Activated CD8-positive, alpha-beta T cell treated with anti-CD3 and anti-CD28 coated beads, Interleukin-2, amount 10 ng/mL, durations not matched to agents 7 days and 5 days (primary cell): ENCODE results near the gene OR5D13. TPM values are rescaled to one million over a fixed set of nuclear protein-coding genes. Genes with fewer than 3 reads are reported as not detected.

ENCODE experiments used
- ATAC-seq: fragments of 150-1000 bp; cut with Tn5 transposase; one replicate; pipeline ENCODE4 v1.10.0; 2021; ENCODE audit warnings: moderate library complexity
- CTCF ChIA-PET: fragments of 350-600 bp; sonication (Branson Sonifier 250); formaldehyde crosslinking; loops from one replicate; lab custom pipeline; 2021; ENCODE audit warnings: antibody characterized with exemption; lab: Charles Lee
- POLR2A ChIA-PET: fragments of 350-600 bp; sonication (Branson Sonifier 250); formaldehyde crosslinking; loops from one replicate; lab custom pipeline; 2021; ENCODE audit warnings: antibody characterized with exemption; lab: Charles Lee
- DNase-seq: peaks from one replicate; pipeline ENCODE4 v3.0.0-alpha.2; 2020
- H3K27ac Mint-ChIP-seq: one replicate; pipeline ENCODE4 v1.8.0; 2021; ENCODE audit warnings: mild to moderate bottlenecking, mixed read lengths
- H3K27me3 Mint-ChIP-seq: one replicate; pipeline ENCODE4 v1.8.0; 2021; ENCODE audit warnings: low read depth, mixed read lengths
- H3K36me3 Mint-ChIP-seq: one replicate; pipeline ENCODE4 v1.8.0; 2021; ENCODE audit warnings: low read depth, mixed read lengths
- H3K4me1 Mint-ChIP-seq: one replicate; pipeline ENCODE4 v1.8.0; 2021; ENCODE audit warnings: low read depth, mixed read lengths
- H3K4me3 Mint-ChIP-seq: one replicate; pipeline ENCODE4 v1.8.0; 2021; ENCODE audit warnings: mild to moderate bottlenecking, mixed read lengths
- H3K9me3 Mint-ChIP-seq: one replicate; pipeline ENCODE4 v1.8.0; 2022; ENCODE audit warnings: mixed read lengths; ENCODE audit not compliant: insufficient read depth
- total RNA-seq, 2 experiments: library from RNA; stranded (reverse); gene quantifications; one replicate each; pipeline ENCODE4 v1.2.3, GENCODE V29; 2021

The OR5D13 gene, protein sequence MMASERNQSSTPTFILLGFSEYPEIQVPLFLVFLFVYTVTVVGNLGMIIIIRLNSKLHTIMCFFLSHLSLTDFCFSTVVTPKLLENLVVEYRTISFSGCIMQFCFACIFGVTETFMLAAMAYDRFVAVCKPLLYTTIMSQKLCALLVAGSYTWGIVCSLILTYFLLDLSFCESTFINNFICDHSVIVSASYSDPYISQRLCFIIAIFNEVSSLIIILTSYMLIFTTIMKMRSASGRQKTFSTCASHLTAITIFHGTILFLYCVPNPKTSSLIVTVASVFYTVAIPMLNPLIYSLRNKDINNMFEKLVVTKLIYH
- total RNA-seq: not detected

DNA sequence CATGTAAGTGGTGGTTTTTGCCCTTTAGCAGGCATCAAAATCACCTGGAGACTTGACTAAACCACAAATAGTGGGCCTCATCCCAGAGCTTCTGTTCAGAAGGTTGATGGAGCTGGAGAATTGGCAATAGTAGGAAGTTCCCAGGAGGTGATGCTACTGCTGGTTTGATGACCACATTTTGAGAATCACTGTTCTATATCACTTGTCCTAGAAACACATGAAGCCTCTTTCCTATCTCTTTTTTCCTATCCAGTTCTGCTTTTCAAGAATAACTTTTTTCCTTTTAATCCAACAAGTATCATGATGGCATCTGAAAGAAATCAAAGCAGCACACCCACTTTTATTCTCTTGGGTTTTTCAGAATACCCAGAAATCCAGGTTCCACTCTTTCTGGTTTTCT lies at the start of gene OR5D13:
OR5D13 (plus strand) TSS at position 301 of the 400 bp plus-strand sequence; CDS start at position 301, 0 bp downstream.
- no peaks in the 10 kb centered on the region for H3K9me3 Mint-ChIP-seq
- no peak within 1 kb of the TSS for H3K4me3 Mint-ChIP-seq
- DNase-seq (no peak), ATAC-seq (no peak)
- H3K36me3 Mint-ChIP-seq: no peaks in the 10 kb centered on the region
- POLR2A ChIA-PET: no interaction called here
- H3K27ac Mint-ChIP-seq: no peak within 1 kb of the TSS
- no peaks in the 10 kb centered on the region for H3K4me1 Mint-ChIP-seq
- H3K27me3 Mint-ChIP-seq: no peaks in the 10 kb centered on the region
- CTCF ChIA-PET: no interaction called here

- ChIA-PET POLR2A (no interaction called here), CTCF (no interaction called here)
- H3K36me3 Mint-ChIP-seq: no peaks in the 10 kb centered on the region
- H3K27me3 Mint-ChIP-seq: no peaks in the 10 kb centered on the region
- H3K27ac Mint-ChIP-seq: no peak overlapping the region
- no peaks in the 10 kb centered on the region for H3K4me1 Mint-ChIP-seq
- H3K4me3 Mint-ChIP-seq: no peak overlapping the region
- ATAC-seq: no peak
- no peak for DNase-seq
- H3K9me3 Mint-ChIP-seq: peaks cover 14% of the 10 kb centered on the region
These were observed 46.4 kb upstream of the OR5D13 start for GRCh38 chr11:55726715-55727324.

DNA sequence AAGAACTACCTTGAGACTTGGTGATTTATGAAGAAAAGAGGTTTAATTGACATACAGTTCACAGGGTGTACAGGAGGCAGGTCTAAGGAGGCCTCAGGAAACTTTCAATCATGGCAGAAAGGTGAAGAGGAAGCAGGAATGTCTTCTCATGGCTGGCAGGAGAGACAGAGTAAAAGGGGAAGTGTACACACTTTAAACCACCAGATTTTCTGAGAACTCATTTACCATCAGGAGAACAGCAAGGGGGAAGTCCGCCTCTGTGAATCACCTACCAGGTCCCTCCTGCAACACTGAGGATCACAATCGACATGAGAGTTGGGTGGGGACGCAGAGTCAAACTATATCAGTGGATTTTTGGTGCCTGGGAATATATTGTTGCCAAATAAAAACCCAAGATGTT lies 40.3 kb upstream of the OR5D13 start:
- peaks cover 23% of the 10 kb centered on the region for H3K9me3 Mint-ChIP-seq
- no peak overlapping the region for H3K27ac Mint-ChIP-seq
- H3K4me1 Mint-ChIP-seq: no peaks in the 10 kb centered on the region
- DNase-seq (no peak), ATAC-seq (no peak)
- POLR2A ChIA-PET: no interaction called here
- no peak overlapping the region for H3K4me3 Mint-ChIP-seq
- no peaks in the 10 kb centered on the region for H3K36me3 Mint-ChIP-seq
- CTCF ChIA-PET: no interaction called here
- no peaks in the 10 kb centered on the region for H3K27me3 Mint-ChIP-seq

DNA sequence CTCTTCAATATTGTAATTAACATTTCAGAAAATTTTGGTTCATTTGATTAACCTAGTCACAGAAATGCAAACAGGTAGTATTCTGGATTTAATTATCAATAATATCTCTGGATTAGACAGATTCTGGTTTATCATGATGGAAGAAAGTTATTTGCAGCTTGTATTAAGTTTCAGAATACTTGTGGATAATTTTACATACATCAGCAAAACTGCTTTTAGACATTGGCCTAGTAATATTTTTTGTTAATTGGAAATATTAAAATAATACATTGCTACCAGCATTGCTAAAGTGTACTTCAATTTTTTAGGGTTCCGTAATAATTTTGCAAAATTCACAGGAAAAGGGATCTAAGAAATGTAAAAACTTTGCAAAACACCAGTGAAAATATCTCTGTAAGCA lies 18.4 kb downstream of the OR5D13 start:
- Mint-ChIP-seq H3K27me3 (no peaks in the 10 kb centered on the region), H3K4me1 (no peaks in the 10 kb centered on the region), H3K4me3 (no peak overlapping the region), H3K36me3 (no peaks in the 10 kb centered on the region), H3K9me3 (peaks cover 6% of the 10 kb centered on the region), H3K27ac (no peak overlapping the region)
- ChIA-PET CTCF (no interaction called here), POLR2A (no interaction called here)
- DNase-seq (no peak), ATAC-seq (no peak)

DNA sequence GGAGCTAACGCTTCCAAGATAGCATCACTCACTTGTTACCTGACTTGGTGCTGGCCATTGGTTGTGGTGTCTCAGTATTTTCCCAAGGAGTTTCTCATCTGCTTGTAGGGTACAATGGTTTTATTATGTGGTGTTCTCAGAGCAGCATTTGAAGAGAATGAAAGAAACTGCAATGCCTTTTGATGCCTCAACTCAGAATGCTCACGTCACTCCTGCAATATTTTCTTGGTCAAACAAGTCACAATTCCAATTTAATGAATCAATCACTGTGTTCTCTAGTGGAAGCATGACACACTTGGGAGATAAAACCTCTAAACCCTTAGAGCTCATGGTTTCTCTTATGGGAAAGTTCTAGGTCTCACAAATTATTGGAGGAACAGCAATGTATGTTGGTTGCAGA lies 20.1 kb downstream of the OR5D13 start:
- no peak for ATAC-seq
- POLR2A ChIA-PET: no interaction called here
- DNase-seq: no peak
- H3K4me3 Mint-ChIP-seq: no peak overlapping the region
- no peaks in the 10 kb centered on the region for H3K4me1 Mint-ChIP-seq
- H3K27me3 Mint-ChIP-seq: no peaks in the 10 kb centered on the region
- H3K9me3 Mint-ChIP-seq: peaks cover 8% of the 10 kb centered on the region
- H3K36me3 Mint-ChIP-seq: no peaks in the 10 kb centered on the region
- no peak overlapping the region for H3K27ac Mint-ChIP-seq
- CTCF ChIA-PET: no interaction called here

GRCh38 chr11:55795256-55795655 lies 22.0 kb downstream of the OR5D13 start, which contains the start of gene OR5D14:
TSS of gene OR5D14 (plus strand) at chr11:55795556. CDS start at chr11:55795556, 0 bp downstream.
- H3K4me1 Mint-ChIP-seq: no peaks in the 10 kb centered on the region
- POLR2A ChIA-PET: no interaction called here

DNA sequence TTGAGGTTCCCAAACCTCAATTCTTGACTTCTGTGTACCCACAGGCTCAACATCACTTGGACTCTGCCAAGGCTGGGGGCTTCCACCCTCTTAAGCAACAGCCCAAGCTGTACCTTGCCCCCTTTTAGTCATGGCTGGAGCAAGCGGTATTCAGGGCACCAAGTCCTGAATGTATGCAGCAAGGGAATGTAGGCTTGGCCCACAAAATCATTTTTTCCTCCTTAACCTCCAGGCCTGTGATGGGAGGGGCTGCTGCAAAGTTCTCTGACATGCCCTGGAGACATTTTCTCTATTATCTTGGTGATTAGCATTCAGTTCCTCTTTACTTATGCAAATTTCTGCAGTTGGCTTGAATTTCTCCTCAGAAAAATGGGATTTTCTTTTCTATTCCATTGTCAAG lies 33.0 kb downstream of the OR5D13 start:
- Mint-ChIP-seq H3K4me1 (no peaks in the 10 kb centered on the region), H3K4me3 (no peak overlapping the region), H3K9me3 (peaks cover 25% of the 10 kb centered on the region), H3K36me3 (no peaks in the 10 kb centered on the region), H3K27me3 (no peaks in the 10 kb centered on the region), H3K27ac (no peak overlapping the region)
- ChIA-PET CTCF (no interaction called here), POLR2A (interaction anchor here (0.6 kb wide), 1 partner anchor 106 kb away, joined by 3 read pairs; no protein-coding TSS in a partner anchor)
- ATAC-seq (no peak), DNase-seq (no peak)

More at GRCh38 chr11:55795256-55795655, 22.0 kb downstream of the OR5D13 start, which contains the start of gene OR5D14:
- no peaks in the 10 kb centered on the region for H3K36me3 Mint-ChIP-seq
- no peak within 1 kb of the TSS for H3K27ac Mint-ChIP-seq
- no peak within 1 kb of the TSS for H3K4me3 Mint-ChIP-seq
- DNase-seq (no peak), ATAC-seq (no peak)
- no peaks in the 10 kb centered on the region for H3K27me3 Mint-ChIP-seq
- H3K9me3 Mint-ChIP-seq: peaks cover 20% of the 10 kb centered on the region
- CTCF ChIA-PET: no interaction called here

- Mint-ChIP-seq H3K4me3 (no peak within 1 kb of the TSS), H3K4me1 (no peaks in the 10 kb centered on the region), H3K27me3 (no peaks in the 10 kb centered on the region), H3K27ac (no peak within 1 kb of the TSS), H3K36me3 (no peaks in the 10 kb centered on the region), H3K9me3 (peaks cover 14% of the 10 kb centered on the region)
- ChIA-PET POLR2A (no interaction called here), CTCF (no interaction called here)
- ATAC-seq (no peak), DNase-seq (no peak)
These were observed 37.8 kb downstream of the OR5D13 start, which contains the start of gene OR5L1 for GRCh38 chr11:55811067-55811466. TSS of gene OR5L1 (plus strand) at chr11:55811367. CDS start at chr11:55811467, 100 bp downstream.

- POLR2A ChIA-PET: no interaction called here
- ATAC-seq (no peak), DNase-seq (no peak)
- H3K27ac Mint-ChIP-seq: no peak within 1 kb of the TSS
- peaks cover 38% of the 10 kb centered on the region for H3K9me3 Mint-ChIP-seq
- H3K4me1 Mint-ChIP-seq: no peaks in the 10 kb centered on the region
- H3K27me3 Mint-ChIP-seq: no peaks in the 10 kb centered on the region
- H3K4me3 Mint-ChIP-seq: no peak within 1 kb of the TSS
- CTCF ChIA-PET: no interaction called here
- no peaks in the 10 kb centered on the region for H3K36me3 Mint-ChIP-seq
These were observed 46.1 kb downstream of the OR5D13 start, which contains the start of gene OR5D18 for GRCh38 chr11:55819330-55819729. TSS of gene OR5D18 (plus strand) at chr11:55819630. CDS start at chr11:55819630, 0 bp downstream.

Other genes with a start within 250 kb of the OR5D13 start
- not detected for gene OR4C15, start 219.0 kb upstream of the OR5D13 start, total RNA-seq
- gene OR4C16, start 201.3 kb upstream of the OR5D13 start, total RNA-seq: not detected
- gene OR4C11, start 165.8 kb upstream of the OR5D13 start, total RNA-seq: not detected
- gene OR4P4, start 138.3 kb upstream of the OR5D13 start, total RNA-seq: not detected
- gene OR4S2, start 125.1 kb upstream of the OR5D13 start, total RNA-seq: not detected
- not detected for gene OR4C6, start 111.2 kb upstream of the OR5D13 start, total RNA-seq
- not detected for gene OR5D14, start 22.1 kb downstream of the OR5D13 start, total RNA-seq
- not detected for gene OR5L1, start 37.9 kb downstream of the OR5D13 start, total RNA-seq
- not detected for gene OR5D18, start 46.2 kb downstream of the OR5D13 start, total RNA-seq
- not detected for gene OR5L2, start 53.8 kb downstream of the OR5D13 start, total RNA-seq
- not detected for gene OR5D16, start 65.3 kb downstream of the OR5D13 start, total RNA-seq
- not detected for gene TRIM51, start 109.9 kb downstream of the OR5D13 start, total RNA-seq
- gene OR5W2, start 141.1 kb downstream of the OR5D13 start, total RNA-seq: not detected
- not detected for gene OR5I1, start 163.0 kb downstream of the OR5D13 start, total RNA-seq
- not detected for gene OR10AG1, start 196.5 kb downstream of the OR5D13 start, total RNA-seq
- not detected for gene OR5F1, start 221.2 kb downstream of the OR5D13 start, total RNA-seq